ENCODE measurements around the gene SLC27A6.

Gene SLC27A6

GRCh38 chr5:129061849-129062248 is 96.6 kb downstream of the SLC27A6 start:
- no peak for DNase-seq (ENCODE audit: low read depth in 3 of 3, low spot score in 1 of 3)

GRCh38 chr5:129063483-129064113 is 98.3 kb downstream of the SLC27A6 start:
- no peak for DNase-seq (ENCODE audit: low read depth in 3 of 3, low spot score in 1 of 3)

GRCh38 chr5:129065721-129066120 is 100.4 kb downstream of the SLC27A6 start:
- no peak for DNase-seq (ENCODE audit: low read depth in 3 of 3, low spot score in 1 of 3)

- DNase-seq (ENCODE audit: low read depth in 3 of 3, low spot score in 1 of 3), result no peak
Observed at GRCh38 chr5:129067745-129068144, 102.5 kb downstream of the SLC27A6 start.

- DNase-seq (ENCODE audit: low read depth in 3 of 3, low spot score in 1 of 3), result no peak
Observed at GRCh38 chr5:129069292-129069691, 104.0 kb downstream of the SLC27A6 start.

GRCh38 chr5:129073111-129073510 is 107.8 kb downstream of the SLC27A6 start:
- no peak for DNase-seq (ENCODE audit: low read depth in 3 of 3, low spot score in 1 of 3)

GRCh38 chr5:129074903-129075302 is 109.6 kb downstream of the SLC27A6 start:
- DNase-seq (ENCODE audit: low read depth in 3 of 3, low spot score in 1 of 3), result no peak

GRCh38 chr5:129077433-129078075 is 112.3 kb downstream of the SLC27A6 start:
- no peak for DNase-seq (ENCODE audit: low read depth in 3 of 3, low spot score in 1 of 3)

- no peak for DNase-seq (ENCODE audit: low read depth in 3 of 3, low spot score in 1 of 3)
Observed at GRCh38 chr5:129078247-129078646, 113.0 kb downstream of the SLC27A6 start.

- DNase-seq (ENCODE audit: low read depth in 3 of 3, low spot score in 1 of 3), result no peak
Observed at GRCh38 chr5:129078660-129079059, 113.4 kb downstream of the SLC27A6 start.

- no peak for DNase-seq (ENCODE audit: low read depth in 3 of 3, low spot score in 1 of 3)
Observed at GRCh38 chr5:129079496-129079895, 114.2 kb downstream of the SLC27A6 start.

GRCh38 chr5:129080766-129081165 is 115.5 kb downstream of the SLC27A6 start:
- DNase-seq (ENCODE audit: low read depth in 3 of 3, low spot score in 1 of 3), result no peak

GRCh38 chr5:129082225-129083136 is 117.2 kb downstream of the SLC27A6 start:
- no peak for DNase-seq (ENCODE audit: low read depth in 3 of 3, low spot score in 1 of 3)
